ENCODE measurements around the gene ENOX1.
"Not testable (repeated sequence)": the region's sequence is repeated elsewhere in the genome, so short reads cannot be mapped to it uniquely, and the experiment has no call there.

The ENOX1 gene

GRCh38 chr13:43416408-43416807 lies 370.4 kb downstream of the ENOX1 start:
- DNase-seq, result not testable (repeated sequence)

DNA sequence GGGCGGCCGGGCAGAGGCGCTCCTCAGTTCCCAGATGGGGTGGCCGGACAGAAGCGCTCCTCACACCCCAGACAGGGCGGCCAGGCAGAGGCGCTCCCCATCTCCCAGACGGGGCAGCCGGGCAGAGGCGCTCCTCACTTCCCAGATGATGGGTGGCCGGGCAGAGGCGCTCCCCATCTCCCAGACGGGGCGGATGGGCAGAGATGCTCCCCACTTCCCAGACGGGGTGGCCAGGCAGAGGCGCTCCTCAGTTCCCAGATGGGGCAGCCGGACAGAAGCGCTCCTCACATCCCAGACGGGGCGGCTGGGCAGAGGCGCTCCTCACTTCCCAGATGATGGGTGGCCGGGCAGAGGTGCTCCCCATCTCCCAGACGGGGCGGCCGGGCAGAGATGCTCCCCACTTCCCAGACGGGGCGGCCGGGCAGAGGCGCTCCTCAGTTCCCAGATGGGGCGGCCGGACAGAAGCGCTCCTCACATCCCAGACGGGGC lies 370.8 kb downstream of the ENOX1 start:
- DNase-seq, result not testable (repeated sequence)

- no peak for DNase-seq
Observed at GRCh38 chr13:43414111-43414510, 372.7 kb downstream of the ENOX1 start.

GRCh38 chr13:43411741-43412140 lies 375.0 kb downstream of the ENOX1 start:
- peak; percentile 69 for DNase-seq

- no peak for DNase-seq
Observed at GRCh38 chr13:43411211-43411610, 375.6 kb downstream of the ENOX1 start.

- DNase-seq, result no peak
Observed at GRCh38 chr13:43408274-43408673, 378.5 kb downstream of the ENOX1 start.

DNA sequence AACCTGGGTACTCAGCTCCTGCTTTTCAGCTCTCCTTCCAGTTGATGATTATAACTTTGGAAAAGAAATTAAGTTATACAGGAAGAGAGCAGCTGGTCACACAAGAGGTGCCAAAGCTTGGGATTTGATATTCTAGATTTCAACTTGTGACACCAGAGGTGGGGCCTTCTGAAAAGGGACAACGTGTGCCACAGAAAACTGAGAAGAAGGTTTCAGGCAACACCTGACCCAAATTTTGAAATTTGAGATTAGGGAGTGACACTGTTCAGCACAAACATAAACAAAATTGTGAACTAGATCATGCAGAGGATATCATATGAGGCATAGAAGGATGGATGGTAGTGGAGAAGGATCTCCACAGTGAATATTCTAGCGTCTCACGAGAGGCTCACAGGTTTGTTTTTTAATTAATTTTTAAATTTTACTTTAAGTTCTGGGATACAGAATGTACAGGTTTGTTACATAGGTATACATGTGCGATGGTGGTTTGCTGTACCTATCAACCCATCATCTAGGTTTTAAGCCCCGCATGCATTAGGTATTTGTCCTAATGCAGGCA lies 379.7 kb downstream of the ENOX1 start:
- no peak for DNase-seq

DNA sequence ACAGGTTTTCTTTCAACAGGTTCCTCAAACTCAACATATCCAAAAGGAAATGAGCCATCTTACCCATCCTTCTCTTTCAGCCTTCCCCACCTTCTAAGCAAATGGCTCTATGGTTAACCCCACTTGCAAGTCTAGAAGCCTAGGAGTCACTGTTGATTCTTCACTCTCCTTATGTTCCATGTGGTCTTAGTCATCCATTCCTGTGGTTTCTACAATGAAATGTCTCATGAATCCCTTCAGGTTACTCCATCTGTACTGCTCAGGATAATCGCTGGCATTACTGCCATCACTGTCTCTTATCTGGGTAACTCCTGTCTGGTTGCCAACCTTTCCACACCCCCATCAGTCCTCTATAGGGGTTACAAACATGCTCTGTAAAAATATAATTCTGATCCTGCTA lies 381.3 kb downstream of the ENOX1 start:
- DNase-seq, result no peak

- DNase-seq, result no peak
Observed at GRCh38 chr13:43402380-43402779, 384.4 kb downstream of the ENOX1 start.

DNA sequence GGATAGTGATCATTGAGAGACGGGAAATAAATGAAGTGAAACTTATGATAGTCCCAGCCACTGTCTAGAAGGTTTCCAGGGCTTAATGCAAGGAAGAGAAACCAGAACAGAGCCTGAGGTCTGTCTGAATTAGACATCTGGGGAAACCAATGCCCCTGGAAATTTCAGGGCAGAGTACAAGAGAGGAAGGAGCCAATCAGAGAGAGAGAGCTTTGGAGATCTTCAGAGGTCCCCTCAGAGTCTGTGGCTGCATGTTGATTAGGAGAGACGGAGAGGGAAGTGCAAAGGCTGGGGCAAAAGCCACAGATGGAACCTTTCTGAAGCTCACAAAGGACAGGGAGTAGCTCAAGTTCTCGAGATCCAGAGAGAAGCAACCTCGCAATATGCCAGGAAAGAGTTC lies 385.4 kb downstream of the ENOX1 start:
- DNase-seq, result no peak

DNA sequence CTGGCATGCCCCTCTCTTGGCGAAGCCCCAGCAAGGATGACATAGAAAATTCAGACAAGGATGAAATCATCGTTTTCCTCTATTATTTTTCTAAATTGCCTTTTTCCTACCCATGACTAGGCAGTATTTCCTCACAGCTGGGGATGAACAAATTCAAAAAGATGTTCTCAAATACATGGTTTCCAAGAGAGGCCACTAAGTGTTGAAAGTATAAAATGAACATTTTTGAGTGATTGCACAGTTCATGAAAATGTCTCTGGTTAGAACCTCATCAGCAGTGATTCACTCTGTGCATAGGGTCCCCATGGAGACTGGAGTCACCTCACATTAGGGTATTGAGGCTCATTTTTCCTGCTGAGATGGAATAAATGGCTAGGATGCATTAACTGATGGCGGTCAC lies 389.7 kb downstream of the ENOX1 start:
- no peak for DNase-seq

- DNase-seq, result no peak
Observed at GRCh38 chr13:43391036-43391435, 395.7 kb downstream of the ENOX1 start.

- DNase-seq, result no peak
Observed at GRCh38 chr13:43390619-43391018, 396.2 kb downstream of the ENOX1 start.

DNA sequence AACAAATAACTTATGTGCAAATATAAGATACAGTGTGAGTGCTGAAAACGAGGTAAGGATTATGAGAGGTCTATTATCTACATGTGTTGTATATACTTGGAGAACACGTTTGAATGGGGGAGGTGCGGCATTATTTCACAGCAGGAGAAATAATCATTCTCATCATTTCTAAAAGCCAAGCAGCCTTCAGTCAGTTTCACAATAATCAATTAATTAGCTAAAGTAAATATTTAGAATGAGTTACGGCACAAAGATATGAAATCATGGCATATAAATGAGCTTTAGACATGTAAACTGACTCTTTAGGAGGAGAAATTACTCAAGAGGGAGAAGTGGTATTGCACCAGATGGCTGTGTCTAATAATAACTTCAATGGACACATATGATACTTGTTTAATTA lies 396.8 kb downstream of the ENOX1 start:
- no peak for DNase-seq

DNA sequence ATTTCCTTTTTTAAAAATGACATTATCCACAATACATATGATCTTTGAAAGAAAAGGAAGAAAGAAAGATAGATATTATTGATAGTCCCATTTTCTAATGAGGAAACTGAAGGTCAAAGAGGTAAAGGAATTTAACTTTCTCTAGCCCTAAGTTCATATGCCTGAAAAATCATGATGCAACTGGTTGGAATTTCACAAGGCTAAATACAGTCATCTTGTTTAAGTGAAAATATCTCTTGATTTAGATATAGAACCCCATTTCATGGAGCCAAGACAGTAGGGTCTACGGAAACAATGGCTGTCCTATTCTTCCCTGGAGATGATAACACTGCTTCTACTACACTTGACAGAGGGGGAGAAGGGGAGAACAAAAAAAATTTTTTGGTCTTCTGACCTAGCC lies 397.2 kb downstream of the ENOX1 start:
- DNase-seq, result no peak

GRCh38 chr13:43388282-43389034 lies 398.3 kb downstream of the ENOX1 start:
- DNase-seq, result peak; percentile 92

GRCh38 chr13:43387880-43388279 lies 398.9 kb downstream of the ENOX1 start:
- peak; percentile 61 for DNase-seq

- no peak for DNase-seq
Observed at GRCh38 chr13:43383498-43384165, 403.1 kb downstream of the ENOX1 start.

DNA sequence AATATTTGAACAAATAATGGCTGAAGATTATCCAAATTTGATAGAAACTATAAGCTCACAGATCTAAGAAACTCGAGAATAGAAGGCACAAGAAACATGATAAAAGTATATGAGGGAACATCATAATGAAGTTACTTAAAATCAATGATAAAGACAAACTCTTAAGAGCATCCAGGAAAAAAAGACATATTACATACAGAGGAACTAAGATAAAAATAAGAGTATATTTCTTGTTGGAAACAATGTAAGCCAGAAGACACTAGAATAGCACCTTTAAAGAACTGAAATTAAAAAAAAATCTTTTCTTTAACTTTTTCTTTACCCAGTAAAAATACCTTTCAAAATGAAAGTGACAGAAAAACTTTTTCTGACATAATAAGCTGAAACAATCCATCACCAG lies 407.0 kb downstream of the ENOX1 start:
- DNase-seq, result no peak

DNA sequence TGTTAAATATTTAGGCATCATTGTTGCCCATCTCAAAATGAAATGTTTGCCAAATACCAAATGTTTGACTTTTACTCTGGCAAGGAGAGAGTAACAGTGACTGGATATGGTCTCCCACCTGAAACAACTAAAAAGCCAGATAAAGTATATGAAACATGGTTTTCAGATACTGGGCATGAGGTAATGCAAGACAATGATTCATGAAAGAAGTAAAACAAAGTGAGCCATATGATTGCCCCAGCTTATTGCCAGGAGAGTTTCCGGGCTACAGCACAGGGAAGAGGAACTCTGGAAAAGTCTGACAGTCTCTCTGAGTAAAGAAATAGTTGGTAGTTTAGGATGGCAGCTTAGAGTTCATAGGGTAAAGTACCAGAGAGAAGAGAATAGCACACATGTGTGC lies 408.8 kb downstream of the ENOX1 start:
- no peak for DNase-seq

GRCh38 chr13:43377149-43377548 lies 409.6 kb downstream of the ENOX1 start:
- DNase-seq, result no peak

DNA sequence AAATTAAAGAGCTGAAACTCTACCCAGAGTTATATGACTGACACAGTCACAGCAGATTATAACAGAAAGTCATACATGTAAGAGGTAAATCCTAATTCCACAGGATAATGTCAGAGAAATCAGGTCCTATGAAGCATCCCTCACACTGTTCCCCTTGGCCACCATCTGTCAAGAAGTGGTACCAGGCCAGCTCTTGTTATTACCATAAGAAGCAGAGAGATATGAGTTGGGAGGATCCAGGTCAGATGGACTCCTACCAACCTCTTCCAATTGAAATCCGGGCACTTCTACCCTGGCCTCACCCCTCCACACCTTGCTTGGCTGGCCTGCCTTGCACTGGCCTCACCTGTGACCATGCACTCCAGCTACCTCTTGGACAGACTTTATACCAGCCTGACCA lies 410.2 kb downstream of the ENOX1 start:
- DNase-seq, result no peak

DNA sequence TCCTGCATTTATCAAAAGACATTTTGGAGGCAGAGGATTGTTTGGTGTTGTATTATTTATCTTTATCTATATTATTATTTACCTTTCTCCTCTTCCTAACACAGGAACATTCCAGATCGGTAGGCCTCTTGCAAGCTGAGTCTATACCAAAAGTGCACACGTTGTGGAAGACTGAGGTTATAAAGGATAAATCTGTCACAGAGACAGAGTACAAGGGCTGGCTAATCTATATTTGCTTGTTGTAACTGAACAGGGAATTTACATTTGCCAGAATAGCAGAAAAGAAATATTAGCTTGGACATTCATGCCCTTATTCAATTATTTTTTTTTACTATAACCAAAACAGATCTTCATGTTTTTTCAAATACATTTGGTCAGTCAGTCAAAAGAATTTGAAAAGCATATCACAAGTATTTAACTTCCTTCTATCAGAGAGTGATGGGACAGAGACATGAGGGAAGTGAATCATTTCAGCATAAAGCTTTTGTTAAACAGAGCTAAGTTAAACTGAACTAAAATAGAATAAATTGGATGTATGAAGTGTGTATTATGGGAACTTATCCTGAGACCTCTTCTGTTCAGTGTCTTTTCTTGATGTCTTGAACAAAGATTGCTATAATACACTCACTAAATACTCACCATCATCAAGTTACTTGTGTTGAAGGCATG lies 410.8 kb downstream of the ENOX1 start:
- no peak for DNase-seq

GRCh38 chr13:43374621-43375020 lies 412.2 kb downstream of the ENOX1 start:
- no peak for DNase-seq
